NCI-H748 treated with DMSO at 0.1 percent for 48 hours (cell line): ENCODE measurements around the gene RASA4.
"Not testable (repeated sequence)": the region's sequence is repeated elsewhere in the genome, so short reads cannot be mapped to it uniquely, and the experiment has no call there.

Experiments used
- DNase-seq: peaks from one replicate; lab custom pipeline; 2025; lab: John Stamatoyannopoulos, UW

The RASA4 gene

DNA sequence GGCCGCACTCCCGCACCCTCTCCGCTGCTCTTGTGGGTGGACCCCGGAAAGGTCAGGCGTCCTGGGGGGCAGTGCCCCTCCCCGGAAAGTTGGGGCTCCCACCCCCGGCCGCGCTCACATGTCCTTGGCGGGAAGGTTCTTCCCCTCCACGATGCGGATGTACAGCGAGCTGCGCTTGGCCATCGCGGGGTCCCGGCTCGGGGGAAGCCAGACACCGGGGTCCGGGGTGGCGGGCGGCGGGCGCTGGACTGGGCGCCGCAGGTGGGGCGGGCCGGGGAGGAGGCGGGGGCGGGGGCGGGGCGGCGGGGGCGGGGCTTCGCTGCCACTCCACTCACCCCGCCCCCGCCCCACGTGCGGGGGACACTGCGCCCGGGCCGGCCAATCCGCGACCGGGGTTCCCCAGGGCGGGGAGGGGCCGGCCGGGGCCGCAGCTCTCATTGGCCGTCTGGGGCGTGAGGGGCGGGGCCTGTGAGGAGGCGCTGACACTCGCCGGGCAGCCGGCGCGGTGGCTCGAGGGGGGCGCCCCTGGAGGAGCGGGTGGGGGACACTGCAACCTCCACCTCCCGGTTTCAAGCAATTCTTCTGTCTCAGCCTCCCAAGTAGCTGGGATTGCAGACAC lies at the start of gene RASA4:
RASA4 (minus strand) TSS at position 250 of the 619 bp plus-strand sequence; CDS start at position 183, 67 bp downstream.
- DNase-seq = not testable (repeated sequence)

DNA sequence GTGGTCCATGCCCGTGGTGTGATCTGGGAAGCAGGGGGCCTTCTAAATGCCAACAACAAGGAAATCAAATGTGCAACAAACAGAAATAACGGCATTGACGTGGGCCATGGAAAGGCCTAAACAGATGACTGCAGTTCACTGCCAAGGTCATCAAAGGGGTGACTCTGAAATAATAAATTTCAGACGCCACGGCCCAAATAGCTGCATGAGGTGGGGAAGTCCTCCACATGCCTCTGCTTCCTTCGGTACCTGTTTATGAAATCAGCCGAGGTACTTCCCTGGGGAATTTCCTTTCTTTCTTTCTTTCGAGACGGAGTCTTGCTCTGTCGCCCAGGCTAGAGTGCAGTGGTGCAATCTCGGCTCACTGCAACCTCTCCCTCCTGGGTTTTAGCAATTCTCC lies 48.2 kb upstream of the RASA4 start:
- DNase-seq = not testable (repeated sequence)

DNA sequence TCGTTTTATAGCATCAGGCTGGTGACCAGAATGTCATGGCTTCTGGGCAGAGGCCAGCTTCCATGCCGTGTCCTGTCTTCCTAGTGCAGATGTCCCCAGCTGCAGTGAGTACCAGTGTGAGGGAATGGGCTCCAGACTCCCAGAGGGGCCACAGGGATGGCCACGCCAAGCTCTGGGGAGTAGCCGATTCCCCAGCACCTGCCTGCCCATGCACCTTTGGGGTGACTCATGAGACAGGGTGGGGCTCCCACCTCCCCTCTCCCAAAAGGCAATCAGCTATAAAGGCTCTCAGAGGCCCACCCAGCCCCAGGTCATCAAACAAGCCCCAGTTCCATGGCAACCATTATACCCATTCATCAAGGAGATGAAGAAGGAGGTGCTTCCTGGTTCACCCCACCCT lies 33.4 kb upstream of the RASA4 start, which contains the start of gene SPDYE2B:
SPDYE2B (plus strand) TSS at position 396 of the 400 bp plus-strand sequence. CDS start 2,030 bp downstream, outside the sequence.
- not testable (repeated sequence) for DNase-seq

DNA sequence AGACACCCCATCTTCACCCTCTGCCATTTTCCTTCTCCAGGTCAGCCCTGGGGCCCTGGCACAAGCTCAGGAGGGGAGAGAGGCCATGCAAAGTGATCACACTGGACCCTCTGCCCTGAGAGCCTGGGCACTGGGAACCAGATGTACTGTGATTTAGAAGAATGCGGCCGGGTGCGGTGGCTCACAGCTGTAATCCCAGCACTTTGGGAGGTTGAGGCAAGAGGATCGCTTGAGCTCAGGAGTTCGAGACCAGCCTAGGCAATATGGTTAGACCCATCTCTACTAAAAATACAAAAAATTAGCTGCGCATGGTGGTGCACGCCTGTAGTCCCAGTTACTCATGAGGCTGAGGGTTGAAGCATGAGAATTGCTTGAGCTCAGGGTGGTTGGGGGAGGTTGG lies 31.3 kb upstream of the RASA4 start:
- DNase-seq = not testable (repeated sequence)

DNA sequence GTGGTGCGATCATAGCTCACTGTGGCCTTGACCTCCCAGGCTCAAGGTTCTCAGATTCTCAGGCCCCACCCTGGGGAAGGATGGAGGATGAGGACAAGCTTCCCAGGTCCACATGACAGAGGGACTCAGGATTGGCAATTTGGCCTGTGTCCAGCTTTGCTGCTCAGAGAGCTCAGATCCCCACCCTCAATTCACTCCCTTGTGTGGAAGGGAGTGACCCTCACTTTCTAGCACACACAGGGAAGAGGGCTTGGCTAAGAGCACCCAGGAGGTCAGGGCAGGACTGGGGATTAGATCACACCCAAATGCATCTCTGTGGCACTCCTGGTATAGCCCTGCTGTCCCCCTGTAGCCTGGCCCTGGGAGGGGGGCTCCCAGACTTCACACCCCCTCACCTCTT lies 26.8 kb upstream of the RASA4 start:
- not testable (repeated sequence) for DNase-seq

DNA sequence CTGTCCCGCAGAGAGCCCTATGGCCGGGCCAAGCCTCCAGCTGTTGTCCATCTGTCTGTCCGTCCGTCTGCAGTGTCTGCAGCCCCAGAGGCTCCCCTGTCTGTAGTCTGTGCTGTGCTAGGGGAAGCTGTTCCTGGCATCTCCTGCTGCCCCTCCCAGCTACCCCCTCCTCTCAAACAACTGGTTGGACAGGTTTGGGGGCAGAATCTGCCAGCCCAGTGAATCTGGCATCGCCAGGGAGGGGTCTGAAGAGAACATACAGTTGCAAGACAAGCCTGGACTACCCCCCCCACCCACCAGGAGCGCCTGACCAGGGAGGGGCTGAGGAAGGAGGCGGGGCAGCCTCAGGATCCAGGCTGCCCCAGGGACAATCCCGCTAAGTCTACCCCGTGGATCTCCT lies 26.1 kb upstream of the RASA4 start, which contains the start of gene UPK3BL1:
UPK3BL1 (minus strand) TSS at position 101 of the 400 bp plus-strand sequence; CDS start at position 51, 50 bp downstream.
- DNase-seq = not testable (repeated sequence)

DNA sequence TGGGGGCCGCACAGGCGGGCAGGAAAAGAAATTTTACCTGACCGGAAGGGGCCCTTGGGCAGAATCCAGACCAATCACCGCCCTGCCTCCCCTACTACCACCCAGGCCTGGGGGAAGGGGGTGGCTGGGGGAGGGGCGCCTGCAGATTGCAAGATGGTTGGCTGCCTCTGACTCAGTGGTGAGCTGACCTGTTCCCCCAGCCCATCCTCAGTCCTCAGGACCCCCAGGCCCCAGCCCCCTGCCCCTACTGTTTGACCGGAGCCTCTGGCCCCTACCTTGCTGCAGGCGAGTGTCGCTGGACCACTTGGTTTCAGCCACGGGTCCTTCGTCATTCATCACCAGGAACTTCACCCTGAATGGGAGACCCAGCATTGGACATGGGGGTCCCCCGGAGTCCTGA lies 22.3 kb upstream of the RASA4 start:
- not testable (repeated sequence) for DNase-seq

DNA sequence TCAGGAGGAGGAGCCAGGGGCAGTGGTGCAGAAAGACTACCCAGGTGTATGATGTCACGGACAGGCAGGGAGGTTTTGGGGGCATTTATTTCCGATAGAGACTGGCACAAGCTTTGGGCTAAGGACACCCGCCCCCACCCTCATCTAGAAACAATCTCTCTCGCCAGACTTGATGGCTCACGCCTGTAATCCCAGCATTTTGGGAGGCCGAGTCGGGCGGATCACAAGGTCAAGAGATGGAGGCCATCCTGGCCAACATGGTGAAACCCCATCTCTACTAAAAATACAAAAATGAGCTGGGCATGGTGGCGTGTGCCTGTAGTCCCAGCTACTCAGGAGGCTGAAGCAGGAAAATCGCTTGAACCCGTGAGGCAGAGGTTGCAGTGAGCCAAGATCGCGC lies 20.4 kb upstream of the RASA4 start:
- DNase-seq = not testable (repeated sequence)

DNA sequence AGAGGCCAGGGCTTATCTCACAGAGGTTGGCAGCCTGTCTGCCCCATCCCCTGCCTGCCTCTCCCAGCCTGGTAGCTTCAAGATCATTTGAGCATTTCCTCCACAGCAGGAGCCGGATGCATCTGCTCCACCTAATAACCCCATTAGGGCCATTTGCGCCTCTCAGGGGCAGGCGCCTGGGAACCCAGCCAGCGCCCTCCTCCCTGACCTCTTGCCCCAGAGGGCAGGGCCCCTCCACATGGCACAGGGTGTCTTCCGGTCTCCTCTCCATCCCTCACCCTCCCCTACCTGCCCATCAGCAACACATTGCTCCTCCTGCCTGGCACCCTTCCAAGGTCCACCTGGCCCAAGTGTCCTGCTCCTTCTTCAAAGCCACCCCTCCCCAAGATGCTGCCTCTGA lies 18.8 kb upstream of the RASA4 start:
- DNase-seq = not testable (repeated sequence)

DNA sequence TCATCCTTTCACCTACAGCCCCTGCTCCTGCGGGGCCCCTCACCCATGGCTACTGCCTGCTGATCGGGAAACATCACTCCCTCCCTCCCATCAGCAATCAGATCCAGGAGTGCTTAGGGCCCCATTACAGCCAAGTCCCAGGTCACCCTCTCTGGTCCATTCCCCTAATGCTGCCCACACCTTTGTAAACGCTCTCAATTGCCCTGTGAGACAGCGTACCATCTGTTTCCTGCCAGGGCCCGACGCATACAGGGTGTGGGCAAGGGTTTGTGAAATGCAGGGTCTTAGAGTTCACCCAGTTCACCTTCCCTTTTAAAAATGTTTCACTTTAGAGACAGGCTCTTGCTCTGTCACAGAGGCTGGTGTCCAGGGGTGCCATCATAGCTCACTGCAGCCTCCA lies 17.7 kb upstream of the RASA4 start:
- not testable (repeated sequence) for DNase-seq

DNA sequence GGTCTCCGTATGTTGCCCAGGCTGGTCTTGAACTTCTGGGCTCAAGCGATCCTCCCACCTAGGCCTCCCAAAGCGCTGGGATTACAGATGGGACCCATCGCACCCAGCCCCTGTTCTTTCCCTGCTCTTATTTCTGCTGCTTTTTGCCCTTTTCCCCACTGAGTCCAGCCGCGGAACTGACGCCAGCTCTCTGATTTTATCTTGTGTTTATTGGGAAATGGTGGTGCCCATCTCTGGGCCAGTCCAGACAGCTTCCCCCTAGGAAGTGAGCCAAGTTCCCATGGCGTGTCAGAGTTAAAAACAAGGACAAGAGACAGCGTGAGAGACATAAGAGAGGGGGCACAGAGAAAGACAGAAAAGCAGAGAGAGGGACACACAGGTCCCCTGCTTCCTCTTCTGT lies 14.1 kb upstream of the RASA4 start:
- not testable (repeated sequence) for DNase-seq

DNA sequence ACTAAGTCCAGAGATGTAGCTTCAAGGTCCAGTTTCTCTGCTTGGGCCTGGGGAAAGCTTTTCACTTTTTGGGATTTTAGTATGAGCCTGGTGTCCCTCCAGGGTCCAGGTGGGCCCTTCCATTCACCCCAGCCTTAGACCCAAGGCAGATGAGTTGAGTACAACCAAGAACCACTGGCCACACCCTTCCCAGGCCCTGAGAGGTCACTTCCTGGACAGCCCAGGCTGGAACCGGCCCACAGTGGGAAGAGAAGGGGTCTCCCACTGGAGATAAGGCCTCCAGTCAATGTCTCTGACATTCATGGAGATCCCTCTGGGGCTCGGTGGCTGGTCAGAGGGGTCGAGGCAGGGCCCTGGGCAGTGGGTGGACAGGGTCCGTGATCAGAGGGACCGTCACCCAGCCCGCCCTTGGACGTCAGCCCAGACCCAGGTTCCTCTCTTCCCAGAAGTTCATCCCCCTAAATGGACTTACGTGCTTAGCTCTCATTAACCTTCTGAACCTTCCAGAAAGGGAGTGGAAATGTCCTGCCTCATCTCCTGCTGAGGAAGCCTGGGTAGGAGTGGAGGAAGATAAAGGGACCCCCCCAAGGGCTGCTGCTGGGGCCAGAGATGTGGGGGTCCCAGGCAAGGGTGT lies 10.8 kb upstream of the RASA4 start:
- DNase-seq = not testable (repeated sequence)

DNA sequence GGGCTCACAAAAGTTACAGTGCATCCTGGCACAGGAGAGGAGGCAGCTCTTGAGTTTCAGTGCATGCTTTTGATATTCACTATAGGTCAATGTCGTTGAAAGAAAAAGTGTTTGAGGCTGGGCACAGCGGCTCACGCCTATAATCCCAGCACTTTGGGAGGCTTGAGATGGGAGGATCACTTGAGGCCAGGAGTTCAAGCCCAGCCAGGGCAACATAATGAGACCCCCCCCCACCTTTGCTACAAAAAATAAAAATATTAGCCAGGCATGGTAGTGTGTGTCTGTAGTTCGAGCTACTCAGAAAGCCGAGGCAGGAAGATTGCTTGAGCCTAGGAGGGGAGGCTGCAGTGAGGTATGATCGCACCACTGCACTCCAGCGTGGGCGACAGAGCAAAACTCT lies 1.6 kb upstream of the RASA4 start:
- DNase-seq = not testable (repeated sequence)

DNA sequence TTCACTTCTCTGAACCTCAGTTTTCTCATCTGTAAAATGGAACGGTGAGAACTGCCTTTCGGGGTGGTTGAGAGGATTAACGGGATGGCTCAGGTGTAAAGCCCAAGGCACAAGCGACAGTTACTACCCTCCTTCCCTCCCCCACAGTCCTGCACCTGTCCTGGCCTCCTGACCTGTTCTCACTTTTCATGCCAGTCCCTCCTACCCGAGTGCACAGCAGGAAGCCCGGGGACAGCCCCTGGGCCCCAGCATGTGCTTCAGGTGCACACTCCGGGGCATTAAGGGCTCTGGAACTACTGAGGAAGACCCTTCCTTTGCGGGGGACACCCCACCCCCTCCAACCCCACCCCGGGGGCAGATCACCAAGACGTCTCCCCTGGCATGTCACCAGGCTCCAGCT lies 626 bp downstream of the RASA4 start:
- not testable (repeated sequence) for DNase-seq

DNA sequence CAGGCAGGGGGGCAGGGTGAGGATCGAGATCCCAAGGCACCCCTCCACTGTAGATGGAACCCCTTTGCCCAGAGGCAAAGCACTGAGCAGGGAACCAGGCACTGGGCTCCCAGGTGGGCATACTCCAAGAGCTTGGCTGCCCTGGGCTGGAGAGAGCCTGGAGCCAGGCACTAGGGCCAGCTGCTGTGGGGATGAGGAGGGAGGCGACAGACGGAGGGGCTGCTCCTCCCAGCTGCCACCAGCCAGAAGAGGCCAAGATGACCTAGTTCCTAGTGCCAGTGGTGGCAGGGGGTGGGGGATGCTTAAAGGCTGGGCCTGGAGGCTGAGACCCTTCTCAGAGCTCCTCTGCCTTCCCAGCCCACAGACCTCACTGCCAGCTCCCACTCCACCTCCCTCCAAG lies 1.7 kb downstream of the RASA4 start:
- not testable (repeated sequence) for DNase-seq

DNA sequence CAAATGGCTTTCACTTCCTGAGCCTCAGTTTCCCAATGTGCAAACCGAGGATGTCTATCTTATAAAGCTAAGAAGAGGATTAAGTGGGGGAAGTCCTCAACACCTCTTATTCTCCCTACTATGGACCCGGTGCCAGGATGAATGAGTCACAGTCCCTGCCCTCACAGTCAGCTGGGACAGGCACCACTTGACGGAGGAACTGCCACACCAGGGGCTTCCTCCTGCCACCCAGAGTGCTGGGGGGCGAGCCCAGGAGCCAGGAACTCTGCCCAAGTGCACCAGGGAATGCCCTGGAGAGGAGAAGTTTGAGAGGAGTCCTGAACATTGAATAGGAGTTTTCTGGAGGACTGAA lies 2.2 kb downstream of the RASA4 start:
- not testable (repeated sequence) for DNase-seq

DNA sequence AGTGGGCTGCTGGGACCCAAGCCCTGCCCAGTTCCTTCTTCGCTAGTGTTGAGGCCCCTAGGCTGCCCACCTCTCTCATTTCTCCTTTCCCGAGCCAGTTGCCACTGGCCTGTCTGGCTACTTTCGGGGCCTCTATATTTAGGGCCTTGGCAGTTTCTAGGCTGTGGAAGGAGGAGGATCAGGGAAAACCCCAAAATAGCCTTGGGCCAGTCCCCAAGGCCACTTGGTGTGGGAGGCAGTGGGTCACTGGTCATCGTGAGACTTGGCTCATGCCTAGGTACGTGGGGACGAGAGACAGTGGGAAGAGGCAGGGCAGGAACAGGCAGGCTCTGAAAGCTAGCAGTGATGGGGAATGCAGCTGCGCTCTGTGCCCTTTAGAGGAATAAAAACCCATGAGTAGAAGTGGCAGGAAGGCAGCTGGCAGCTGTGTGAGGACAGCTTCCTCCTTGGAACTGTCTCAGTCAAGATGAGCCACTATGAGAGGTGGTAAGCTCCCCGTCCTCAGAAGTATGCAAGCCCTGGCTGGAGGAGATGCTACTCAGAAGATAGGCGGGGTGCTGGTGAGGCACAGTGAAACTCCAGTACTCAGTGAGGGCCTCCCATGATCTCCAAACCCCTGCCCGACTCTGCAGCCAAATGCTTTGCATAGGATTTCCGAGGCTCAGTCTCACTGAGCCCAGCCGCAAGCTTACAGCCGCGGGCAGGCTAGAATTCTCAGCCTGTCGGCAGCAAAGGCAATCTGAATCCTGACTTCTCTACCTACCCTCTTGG lies 2.8 kb downstream of the RASA4 start:
- DNase-seq = not testable (repeated sequence)

DNA sequence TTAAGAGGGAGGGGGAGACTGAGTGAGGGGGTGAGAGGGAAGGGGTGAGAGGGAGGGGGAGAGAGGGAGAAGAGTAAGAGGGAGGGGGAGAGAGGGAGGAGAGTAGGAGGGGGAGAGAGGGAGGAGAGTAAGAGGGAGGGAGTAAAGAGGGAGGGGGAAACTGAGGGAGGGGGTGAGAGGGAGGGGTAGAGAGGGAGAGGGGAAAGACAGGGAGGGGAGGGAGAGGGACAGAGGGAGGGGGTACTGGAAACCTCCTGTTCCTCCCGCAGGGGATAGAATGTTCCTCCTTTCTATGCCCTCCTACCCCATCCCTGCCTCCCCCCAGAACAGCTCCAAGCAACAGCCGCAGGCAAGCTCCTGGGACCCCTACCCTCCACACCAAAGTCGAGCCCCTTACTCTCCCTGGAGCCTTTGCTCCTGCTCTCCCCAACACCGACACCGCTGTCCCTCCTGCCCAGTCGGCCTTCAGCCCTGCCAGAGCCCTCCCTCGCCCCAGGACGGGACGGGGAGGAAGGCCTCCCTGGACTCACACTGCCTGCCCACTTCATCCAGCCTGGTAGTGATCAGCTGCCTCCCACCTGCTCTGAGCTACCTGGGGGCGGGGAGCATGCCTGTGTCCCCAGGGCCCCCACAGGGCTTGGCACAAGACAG lies 4.8 kb downstream of the RASA4 start:
- not testable (repeated sequence) for DNase-seq

DNA sequence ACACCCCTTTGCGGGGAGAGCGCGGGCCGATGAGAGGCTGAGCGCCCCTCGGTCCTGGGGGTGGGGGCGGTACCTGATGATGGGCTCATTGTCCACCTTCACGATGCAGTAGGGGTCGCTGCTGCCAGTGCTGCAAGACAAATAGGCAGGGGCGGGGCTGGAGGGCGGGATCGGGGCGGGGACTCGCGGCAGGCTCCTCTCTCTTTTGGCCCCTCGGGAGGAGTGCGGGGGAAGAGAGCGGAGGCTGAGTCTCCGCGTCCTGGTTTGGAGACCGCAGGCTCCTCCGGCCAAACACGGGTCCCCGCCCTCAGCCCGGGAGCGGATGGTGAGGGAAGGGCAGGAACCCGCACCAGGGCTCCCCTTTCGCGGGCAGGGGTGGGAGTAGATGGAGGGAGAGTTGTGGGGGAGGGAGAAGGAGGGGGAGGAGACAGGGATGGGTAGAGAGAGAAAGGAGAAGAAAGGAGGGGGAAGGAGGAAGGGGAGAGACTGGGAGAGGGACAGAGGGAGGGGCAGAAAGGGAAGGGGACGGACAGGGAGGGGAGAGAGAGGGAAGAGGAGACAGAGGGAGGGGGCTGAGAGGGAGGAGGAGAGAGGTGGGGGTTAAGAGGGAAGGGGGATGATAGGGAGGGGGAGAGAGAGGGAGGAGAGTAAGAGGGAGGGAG lies 5.4 kb downstream of the RASA4 start:
- DNase-seq = not testable (repeated sequence)

DNA sequence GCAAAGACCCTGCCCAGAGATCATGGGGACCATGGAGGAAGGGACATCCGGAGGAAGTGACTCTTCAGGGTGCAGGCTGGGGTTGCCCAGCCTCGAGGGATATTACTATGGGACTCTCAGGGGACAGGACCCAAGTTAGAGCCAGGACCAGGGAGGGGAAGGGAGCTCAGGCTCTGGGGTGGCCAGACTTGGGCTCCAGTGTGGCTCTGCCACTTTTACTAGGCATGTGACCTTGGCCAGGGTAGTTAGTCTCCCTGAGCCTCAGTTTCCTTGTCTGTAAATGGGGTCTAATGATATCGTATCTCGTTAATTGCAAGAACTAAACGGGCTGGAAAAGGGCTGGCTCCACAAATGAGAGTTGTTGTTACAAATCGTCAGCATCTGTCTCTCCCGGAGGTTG lies 6.1 kb downstream of the RASA4 start:
- DNase-seq = not testable (repeated sequence)

DNA sequence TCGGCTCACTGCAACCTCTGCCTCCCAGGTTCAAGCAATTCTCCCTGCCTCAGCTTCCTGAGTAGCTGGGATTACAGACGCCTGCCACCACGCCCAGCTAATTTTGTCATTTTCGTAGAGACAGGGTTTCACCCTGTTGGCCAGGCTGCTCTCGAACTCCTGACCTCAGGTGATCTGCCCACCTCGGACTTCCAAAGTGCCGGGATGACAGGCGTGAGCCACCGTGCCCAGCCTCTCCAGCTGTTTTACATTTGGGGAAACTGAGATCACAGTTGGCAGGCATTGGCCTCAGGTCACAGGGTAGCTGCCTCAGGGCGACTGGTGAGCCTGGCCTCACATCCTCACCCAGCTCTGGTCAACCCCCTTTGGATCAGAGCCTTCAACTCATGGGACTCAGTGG lies 6.8 kb downstream of the RASA4 start:
- not testable (repeated sequence) for DNase-seq

DNA sequence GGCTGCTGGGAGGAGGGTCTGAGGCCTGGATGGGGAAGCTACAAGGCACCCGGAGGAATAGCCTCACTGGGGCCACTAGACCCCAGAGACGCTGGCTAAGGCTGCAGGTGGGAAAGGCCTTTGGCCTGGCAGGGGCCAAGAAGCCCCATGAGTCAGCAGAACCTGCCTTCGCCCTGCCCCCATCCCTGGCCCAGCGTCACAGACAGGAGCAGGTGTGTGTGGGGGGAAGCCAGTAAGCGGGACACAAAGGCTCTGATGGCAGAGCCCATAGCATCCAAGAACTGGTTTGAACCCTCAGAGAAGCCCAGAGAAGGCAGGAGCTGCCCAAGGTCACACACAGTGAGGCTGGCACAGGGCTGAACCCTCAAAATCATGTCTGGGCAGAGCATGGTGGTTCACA lies 9.7 kb downstream of the RASA4 start:
- not testable (repeated sequence) for DNase-seq
